ENCODE results near the gene CWC27.

- TF ChIP-seq, protein P1, sequence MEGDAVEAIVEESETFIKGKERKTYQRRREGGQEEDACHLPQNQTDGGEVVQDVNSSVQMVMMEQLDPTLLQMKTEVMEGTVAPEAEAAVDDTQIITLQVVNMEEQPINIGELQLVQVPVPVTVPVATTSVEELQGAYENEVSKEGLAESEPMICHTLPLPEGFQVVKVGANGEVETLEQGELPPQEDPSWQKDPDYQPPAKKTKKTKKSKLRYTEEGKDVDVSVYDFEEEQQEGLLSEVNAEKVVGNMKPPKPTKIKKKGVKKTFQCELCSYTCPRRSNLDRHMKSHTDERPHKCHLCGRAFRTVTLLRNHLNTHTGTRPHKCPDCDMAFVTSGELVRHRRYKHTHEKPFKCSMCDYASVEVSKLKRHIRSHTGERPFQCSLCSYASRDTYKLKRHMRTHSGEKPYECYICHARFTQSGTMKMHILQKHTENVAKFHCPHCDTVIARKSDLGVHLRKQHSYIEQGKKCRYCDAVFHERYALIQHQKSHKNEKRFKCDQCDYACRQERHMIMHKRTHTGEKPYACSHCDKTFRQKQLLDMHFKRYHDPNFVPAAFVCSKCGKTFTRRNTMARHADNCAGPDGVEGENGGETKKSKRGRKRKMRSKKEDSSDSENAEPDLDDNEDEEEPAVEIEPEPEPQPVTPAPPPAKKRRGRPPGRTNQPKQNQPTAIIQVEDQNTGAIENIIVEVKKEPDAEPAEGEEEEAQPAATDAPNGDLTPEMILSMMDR (IDR thresholded peaks at IDR 0.05 in 8 of 11, conservative IDR thresholded peaks at IDR 0.05 in 3 of 11), result no peak
- TF ChIP-seq POLR2A (IDR thresholded peaks at IDR 0.05) (no peak), POLR2AphosphoS5 (IDR thresholded peaks at IDR 0.05) (no peak)
Observed at GRCh38 chr5:65055938-65056337, 287.2 kb downstream of the CWC27 start.

Data from spleen (tissue), 7 donors.